Loucy (cell line): ENCODE measurements around the gene ADAMTS8.

ENCODE experiments used
- H2AFZ ChIP-seq: fragments of 200-600 bp; sonication (generic); 2 replicates; pipeline ENCODE4 v1.6.0; 2016; ENCODE audit warnings: antibody characterized with exemption, mild to moderate bottlenecking, low read length, moderate library complexity
- H3F3A ChIP-seq: fragments of 200-600 bp; 2 replicates; pipeline ENCODE4 v1.6.0; 2016; ENCODE audit warnings: antibody characterized with exemption, low read depth, mild to moderate bottlenecking
- H3K27me3 ChIP-seq: fragments of 200-600 bp; sonication (generic); 2 replicates; pipeline ENCODE4 v1.6.1; 2014; ENCODE audit warnings: low read length, mild to moderate bottlenecking; ENCODE audit not compliant: insufficient read depth, poor library complexity, severe bottlenecking
- H3K36me3 ChIP-seq: fragments of 200-600 bp; sonication (generic); 2 replicates; pipeline ENCODE4 v1.6.1; 2016; ENCODE audit warnings: low read length; ENCODE audit not compliant: insufficient read depth
- H3K4me1 ChIP-seq: fragments of 200-600 bp; sonication (generic); 2 replicates; pipeline ENCODE4 v1.5.1; 2014; ENCODE audit warnings: low read length, mild to moderate bottlenecking; ENCODE audit not compliant: insufficient read depth, poor library complexity, severe bottlenecking
- H3K4me2 ChIP-seq: fragments of 200-600 bp; sonication (generic); 2 replicates; pipeline ENCODE4 v1.6.0; 2014; ENCODE audit warnings: antibody characterized with exemption, low read length, low read depth, mild to moderate bottlenecking; ENCODE audit not compliant: poor library complexity, severe bottlenecking
- H3K4me3 ChIP-seq: fragments of 200-600 bp; sonication (generic); 2 replicates; pipeline ENCODE4 v1.5.1; 2014; ENCODE audit warnings: low read length, mild to moderate bottlenecking, mixed read lengths; ENCODE audit not compliant: poor library complexity, severe bottlenecking
- H3K79me2 ChIP-seq: fragments of 200-600 bp; sonication (generic); 2 replicates; pipeline ENCODE4 v1.6.1; 2014; ENCODE audit warnings: low read length; ENCODE audit not compliant: insufficient read depth
- H3K9ac ChIP-seq: fragments of 200-600 bp; sonication (generic); 2 replicates; pipeline ENCODE4 v1.6.0; 2014; ENCODE audit warnings: mild to moderate bottlenecking, low read depth, low read length, moderate library complexity; ENCODE audit not compliant: poor library complexity, severe bottlenecking
- H3K9me2 ChIP-seq: fragments of 200-600 bp; sonication (generic); replicated peaks from 2 replicates; pipeline ENCODE4 v1.6.1; 2016; ENCODE audit warnings: low read depth, low read length, mixed read lengths
- H3K9me3 ChIP-seq: fragments of 200-600 bp; sonication (generic); 2 replicates; pipeline ENCODE4 v1.6.1; 2014; ENCODE audit warnings: mild to moderate bottlenecking, antibody characterized with exemption, low read length, low read depth; ENCODE audit not compliant: insufficient read depth
- H4K20me1 ChIP-seq: fragments of 200-600 bp; sonication (generic); 2 replicates; pipeline ENCODE4 v1.6.0; 2014; ENCODE audit warnings: antibody characterized with exemption, low read length, mild to moderate bottlenecking; ENCODE audit not compliant: insufficient read depth, poor library complexity, severe bottlenecking
- CTCF ChIP-seq: fragments of 200-600 bp; sonication (generic); conservative IDR thresholded peaks from 2 replicates; pipeline ENCODE4 v1.5.1; 2014; ENCODE audit warnings: mild to moderate bottlenecking, antibody characterized with exemption, low read length
- EZH2phosphoT487 ChIP-seq: fragments of 200-600 bp; IDR thresholded peaks from 2 replicates; pipeline ENCODE4 v1.6.1; 2018; ENCODE audit warnings: antibody characterized with exemption, mild to moderate bottlenecking, moderate library complexity, borderline replicate concordance

ADAMTS8 gene

GRCh38 chr11:130403271-130403804, 25.1 kb downstream of the ADAMTS8 start:
- no peak overlapping the region for H3K9ac ChIP-seq
- no peaks in the 10 kb centered on the region for H3K9me3 ChIP-seq

GRCh38 chr11:130402570-130402969, 25.8 kb downstream of the ADAMTS8 start:
- Histone ChIP-seq H3K79me2 (no peaks in the 10 kb centered on the region), H3K4me1 (no peaks in the 10 kb centered on the region), H3K9me3 (no peaks in the 10 kb centered on the region), H4K20me1 (no peaks in the 10 kb centered on the region), H2AFZ (no peak overlapping the region), H3K9ac (no peak overlapping the region), H3K27me3 (no peaks in the 10 kb centered on the region), H3K9me2 (no peaks in the 10 kb centered on the region), H3K36me3 (no peaks in the 10 kb centered on the region), H3F3A (no peaks in the 10 kb centered on the region), H3K4me3 (no peak overlapping the region), H3K4me2 (no peak overlapping the region)
- TF ChIP-seq EZH2phosphoT487: no peak
- TF ChIP-seq CTCF: no peak

More at GRCh38 chr11:130403271-130403804, 25.1 kb downstream of the ADAMTS8 start:
- Histone ChIP-seq H3F3A (no peaks in the 10 kb centered on the region), H3K4me1 (no peaks in the 10 kb centered on the region), H3K79me2 (no peaks in the 10 kb centered on the region), H3K4me3 (no peak overlapping the region), H3K9me2 (no peaks in the 10 kb centered on the region), H3K4me2 (no peak overlapping the region), H4K20me1 (no peaks in the 10 kb centered on the region), H3K27me3 (no peaks in the 10 kb centered on the region), H3K36me3 (no peaks in the 10 kb centered on the region), H2AFZ (no peak overlapping the region)
- no peak for TF ChIP-seq CTCF
- no peak for TF ChIP-seq EZH2phosphoT487

GRCh38 chr11:130400781-130401483, 27.5 kb downstream of the ADAMTS8 start:
- Histone ChIP-seq H3K27me3 (no peaks in the 10 kb centered on the region), H3K4me1 (no peaks in the 10 kb centered on the region), H3K9ac (no peak overlapping the region), H3K9me2 (no peaks in the 10 kb centered on the region), H3K79me2 (no peaks in the 10 kb centered on the region), H2AFZ (no peak overlapping the region), H3K4me2 (no peak overlapping the region), H3K9me3 (no peaks in the 10 kb centered on the region), H4K20me1 (no peaks in the 10 kb centered on the region), H3F3A (no peaks in the 10 kb centered on the region), H3K36me3 (no peaks in the 10 kb centered on the region), H3K4me3 (no peak overlapping the region)
- TF ChIP-seq EZH2phosphoT487 (no peak), CTCF (no peak)
